K562 (cell line): ENCODE data around the gene SCN7A. TPM values are rescaled to one million over a fixed set of nuclear protein-coding genes. Genes with fewer than 3 reads are reported as not detected.
A peak's percentile ranks its signal among the peaks of the same experiment; 100 is the strongest.

Experiments
- ATAC-seq: fragments of 200-7000 bp; cut with Tn5 transposase; 3 replicates; pipeline ENCODE4 v1.9.1; 2020; ENCODE audit warnings: moderate library complexity
- BruUV-seq: library from RNA; stranded (reverse); fragments of 400-500 nt; replicated peaks from 2 replicates; lab custom pipeline; 2021; lab: Mats Ljungman, UMichigan
- CTCF ChIA-PET: fragments of 300-600 bp; formaldehyde crosslinking; extraction: SDS; loops from one replicate; lab custom pipeline; 2021; ENCODE audit warnings: low intra/inter-chr PET ratio; lab: Yijun Ruan, JAX
- POLR2A ChIA-PET: fragments of 300-600, 350-650 bp; sonication (Branson Sonifier 250); formaldehyde crosslinking; extraction: SDS; loops from one replicate; lab custom pipeline; 2021; ENCODE audit warnings: antibody characterized with exemption, inconsistent platforms; lab: Yijun Ruan, JAX
- DNase-seq, 4 experiments: peaks; one replicate each; pipeline versions ENCODE4 v3.0.0 to v3.0.0-alpha.2; 2011 to 2018; ENCODE audit warnings: low spot score in 3 of 4, mixed read lengths in 3 of 4; ENCODE audit errors: extremely low read depth in 1 of 4
- FAIRE-seq: peaks from 2 replicates; lab custom pipeline; 2011; peaks lifted over from hg19 to GRCh38; lab: Jason Lieb, UNC
- H2AFZ ChIP-seq: 2 replicates; pipeline ENCODE4 v1.6.0; 2011; ENCODE audit warnings: low read depth, low read length, control low read depth, inconsistent platforms
- H3K27ac ChIP-seq: fragments of 200-600 bp; 3 replicates; pipeline ENCODE4 v1.8.0; 2011; ENCODE audit warnings: low read depth, mild to moderate bottlenecking, control low read depth, inconsistent platforms, low read length, moderate library complexity, mixed read lengths; ENCODE audit errors: extremely low read depth
- H3K27me3 ChIP-seq, 2 experiments: fragments of 300-600 bp in 1 of 2; 2 replicates in 1 of 2; 3 replicates in 1 of 2; pipeline versions ENCODE4 v1.6.0 to v1.8.0; 2011; ENCODE audit warnings: inconsistent platforms in 2 of 2, low read length in 2 of 2, mild to moderate bottlenecking in 1 of 2, mixed read lengths in 1 of 2, moderate library complexity in 1 of 2; ENCODE audit not compliant: control insufficient read depth in 2 of 2, insufficient read depth in 2 of 2
- H3K36me3 ChIP-seq: fragments of 300-600 bp; 3 replicates; pipeline ENCODE4 v1.8.0; 2011; ENCODE audit warnings: mild to moderate bottlenecking, low read length, inconsistent platforms; ENCODE audit not compliant: control insufficient read depth, insufficient read depth
- H3K4me1 ChIP-seq, 2 experiments: fragments of 200-600 bp in 1 of 2; replicated peaks in 1 of 2; 2 replicates in 1 of 2; 3 replicates in 1 of 2; pipeline versions ENCODE4 v1.5.1 to v1.8.0; 2011; ENCODE audit warnings: inconsistent platforms in 2 of 2, low read length in 2 of 2, mild to moderate bottlenecking in 1 of 2, mixed read lengths in 1 of 2, moderate library complexity in 1 of 2; ENCODE audit not compliant: control insufficient read depth in 2 of 2, insufficient read depth in 2 of 2
- H3K4me2 ChIP-seq: 2 replicates; pipeline ENCODE4 v1.6.1; 2011; ENCODE audit warnings: low read length, control low read depth, inconsistent platforms, mixed read lengths; ENCODE audit not compliant: insufficient read depth
- H3K4me3 ChIP-seq: fragments of 200-600 bp; sonication (generic), shearing (Covaris generic); 2 replicates; pipeline ENCODE4 v1.5.1; 2016; ENCODE audit warnings: control low read depth, inconsistent platforms
- H3K79me2 ChIP-seq: fragments of 200-600 bp; 3 replicates; pipeline ENCODE4 v1.8.0; 2011; ENCODE audit warnings: low read length, inconsistent platforms; ENCODE audit not compliant: control insufficient read depth, insufficient read depth
- H3K9ac ChIP-seq, 2 experiments: 2 replicates each; pipeline versions ENCODE4 v1.6.0 to v1.6.1; 2011; ENCODE audit warnings: low read depth in 2 of 2, low read length in 2 of 2, control low read depth in 1 of 2, inconsistent platforms in 1 of 2, mild to moderate bottlenecking in 1 of 2, mixed read lengths in 1 of 2; ENCODE audit not compliant: insufficient read depth in 1 of 2
- H3K9me1 ChIP-seq: one replicate; pipeline ENCODE4 v1.6.0; 2011; ENCODE audit warnings: inconsistent platforms, mild to moderate bottlenecking, low read length, moderate library complexity; ENCODE audit not compliant: control insufficient read depth, insufficient read depth
- H3K9me3 ChIP-seq: replicated peaks from 2 replicates; pipeline ENCODE4 v1.5.1; 2011; ENCODE audit warnings: low read depth, low read length, inconsistent platforms; ENCODE audit not compliant: control insufficient read depth, insufficient read depth
- H4K20me1 ChIP-seq: replicated peaks from 2 replicates; pipeline ENCODE4 v1.6.1; 2011; ENCODE audit warnings: low read length, inconsistent platforms, mixed read lengths; ENCODE audit not compliant: control insufficient read depth, insufficient read depth
- C11orf30 ChIP-seq: fragments of 450-650 bp; IDR thresholded peaks from 2 replicates; pipeline ENCODE4 v1.6.1; 2016; ENCODE audit warnings: low read depth, mild to moderate bottlenecking
- EP300 ChIP-seq: IDR thresholded peaks from 2 replicates; pipeline ENCODE4 v1.6.1; 2012; ENCODE audit warnings: low read length, improper control_type of control experiment
- IRF9 ChIP-seq: fragments of 450-650 bp; IDR thresholded peaks from 2 replicates; pipeline ENCODE4 v1.6.1; 2016; ENCODE audit warnings: missing biosample characterization, missing genetic modification characterization
- MAZ ChIP-seq, 2 experiments: fragments of 450-650 bp in 1 of 2; sonication (generic) in 1 of 2; formaldehyde crosslinking; IDR thresholded peaks in 1 of 2; conservative IDR thresholded peaks in 1 of 2; 2 replicates each; pipeline versions ENCODE4 v1.4.0 to v1.5.0; 2020; ENCODE audit warnings: mild to moderate bottlenecking in 1 of 2, missing genetic modification reagents in 1 of 2
- MTA3 ChIP-seq: fragments of 450-650 bp; formaldehyde crosslinking; IDR thresholded peaks from 2 replicates; pipeline ENCODE4 v1.6.1; 2017; ENCODE audit warnings: mild to moderate bottlenecking, borderline replicate concordance
- NFE2 ChIP-seq: IDR thresholded peaks from 2 replicates; pipeline ENCODE4 v1.6.1; 2014; ENCODE audit warnings: antibody characterized with exemption, low read depth
- ZNF121 ChIP-seq: sonication (generic); formaldehyde crosslinking; conservative IDR thresholded peaks from 2 replicates; pipeline ENCODE4 v1.8.0; 2022; ENCODE audit warnings: missing genetic modification reagents
- ZNF316 ChIP-seq: fragments of 450-650 bp; IDR thresholded peaks from 2 replicates; pipeline ENCODE4 v1.6.1; 2016
- WGBS: fragments of 100-300 bp; shearing (Covaris generic); methylation state at CpG from one replicate; pipeline ENCODE4 v1.1.6; 2016; ENCODE audit warnings: low coverage, mixed read lengths; ENCODE audit not compliant: insufficient coverage; ENCODE audit errors: missing lambda C conversion rate; 5-methylcytosine and 5-hydroxymethylcytosine counted together
- in situ Hi-C: fragments of 300-500 bp; cut with MboI; formaldehyde crosslinking; loops from 4 replicates; pipeline ENCODE4 v1.15.0; 2018; ENCODE audit warnings: inconsistent platforms, mixed read lengths
- intact Hi-C: fragments of 100-400 bp; cut with micrococcal nuclease; formaldehyde crosslinking; loops from 2 replicates; pipeline ENCODE4 v1.14.2; 2022
- polyA plus RNA-seq, 8 experiments: library from polyadenylated mRNA; depleted of rRNA in 4 of 8; stranded (reverse) in 5 of 8; unstranded in 3 of 8; fragments of >200 nt; fragmentation: Nextera tagmentation in 2 of 8; fragmentation: Illumina TruSeq in 1 of 8; extraction: Ambion mirVana in 2 of 8; extraction: Trizol in 1 of 8; gene quantifications; 2 replicates each; pipeline versions ENCODE4 v1.2.1 to v1.2.3, GENCODE V29; 2011 to 2014; ENCODE audit warnings: inconsistent platforms in 1 of 8, missing spikeins in 1 of 8
- total RNA-seq, 7 experiments: library from RNA; depleted of rRNA in 6 of 7; stranded (reverse); fragments of >200 nt in 6 of 7; fragmentation: Illumina TruSeq in 2 of 7; extraction: Trizol in 2 of 7; gene quantifications; 2 replicates each; pipeline versions ENCODE4 v1.2.1 to v1.2.3, GENCODE V29; 2011 to 2021; ENCODE audit warnings: low replicate concordance in 1 of 7
- TF ChIP-seq, protein P1 (sequence below): fragments of 250-450 bp; sonication (Bioruptor Pico); IDR thresholded peaks from 2 replicates; pipeline ENCODE4 v1.5.0; 2022; ENCODE audit warnings: mild to moderate bottlenecking
- TF ChIP-seq, protein P2 (sequence below): fragments of 250-450 bp; sonication (Bioruptor Pico); IDR thresholded peaks from 2 replicates; pipeline ENCODE4 v1.4.0; 2020

Gene SCN7A
- total and polyA plus RNA-seq, 9 of the 15 experiments (the other 6 are each of a cell fraction or from before 2014, with no cell fraction given): under 0.01 to 0.05 (median 0.03) TPM; not detected in 3

DNA sequence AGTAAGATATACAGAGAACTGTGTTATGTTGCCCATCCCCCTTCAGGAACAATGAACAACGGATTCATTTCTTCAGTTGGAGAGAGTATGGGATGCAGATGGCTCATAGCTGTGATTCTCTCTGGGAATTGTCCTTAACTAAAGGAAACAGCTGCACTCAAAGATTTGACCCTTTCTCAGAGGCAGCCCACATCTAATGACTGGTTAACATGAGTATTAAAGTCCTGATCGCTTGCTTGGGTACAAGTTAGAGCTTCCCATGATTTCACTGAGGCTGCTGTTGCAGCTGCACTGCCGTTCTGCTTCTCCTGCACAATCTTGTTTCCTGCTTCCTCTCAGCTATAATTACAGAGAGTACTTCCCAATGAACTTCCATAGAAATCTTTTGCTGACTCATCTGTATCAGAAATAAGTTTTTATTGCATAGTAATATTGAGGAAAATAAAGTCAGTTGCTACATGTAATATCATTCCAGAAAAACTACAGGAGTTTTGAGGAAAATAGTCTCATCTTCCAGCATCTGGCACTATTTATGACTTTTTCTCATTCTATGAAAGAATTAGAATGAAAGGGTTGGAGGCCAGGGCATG is 105.5 kb downstream of the SCN7A start (continued):
- no peak for TF ChIP-seq IRF9
- 0 out of 2 replicates have a peak, but pooled peaks have one; percentile 29 for TF ChIP-seq MTA3
- no peak for TF ChIP-seq ZNF121
- no peak for TF ChIP-seq EP300
- TF ChIP-seq NFE2: 0 out of 2 replicates have a peak, but pooled peaks have one; percentile 22
- TF ChIP-seq, protein P1, sequence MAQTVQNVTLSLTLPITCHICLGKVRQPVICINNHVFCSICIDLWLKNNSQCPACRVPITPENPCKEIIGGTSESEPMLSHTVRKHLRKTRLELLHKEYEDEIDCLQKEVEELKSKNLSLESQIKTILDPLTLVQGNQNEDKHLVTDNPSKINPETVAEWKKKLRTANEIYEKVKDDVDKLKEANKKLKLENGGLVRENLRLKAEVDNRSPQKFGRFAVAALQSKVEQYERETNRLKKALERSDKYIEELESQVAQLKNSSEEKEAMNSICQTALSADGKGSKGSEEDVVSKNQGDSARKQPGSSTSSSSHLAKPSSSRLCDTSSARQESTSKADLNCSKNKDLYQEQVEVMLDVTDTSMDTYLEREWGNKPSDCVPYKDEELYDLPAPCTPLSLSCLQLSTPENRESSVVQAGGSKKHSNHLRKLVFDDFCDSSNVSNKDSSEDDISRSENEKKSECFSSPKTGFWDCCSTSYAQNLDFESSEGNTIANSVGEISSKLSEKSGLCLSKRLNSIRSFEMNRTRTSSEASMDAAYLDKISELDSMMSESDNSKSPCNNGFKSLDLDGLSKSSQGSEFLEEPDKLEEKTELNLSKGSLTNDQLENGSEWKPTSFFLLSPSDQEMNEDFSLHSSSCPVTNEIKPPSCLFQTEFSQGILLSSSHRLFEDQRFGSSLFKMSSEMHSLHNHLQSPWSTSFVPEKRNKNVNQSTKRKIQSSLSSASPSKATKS (CRISPR knock-in tag): no peak
- no peak for TF ChIP-seq MAZ (CRISPR knock-in tag; conservative IDR thresholded peaks at IDR 0.05 in 1 of 2, IDR thresholded peaks at IDR 0.05 in 1 of 2)

- WGBS: 94% methylated on average over 1 of the region's 1 CpG
- no peaks in the 10 kb centered on the region for H3K79me2 ChIP-seq
- no peak overlapping the region for H3K9ac ChIP-seq
- peak; percentile 51 for TF ChIP-seq C11orf30
- TF ChIP-seq ZNF316: peak; percentile 81
- TF ChIP-seq, protein P2, sequence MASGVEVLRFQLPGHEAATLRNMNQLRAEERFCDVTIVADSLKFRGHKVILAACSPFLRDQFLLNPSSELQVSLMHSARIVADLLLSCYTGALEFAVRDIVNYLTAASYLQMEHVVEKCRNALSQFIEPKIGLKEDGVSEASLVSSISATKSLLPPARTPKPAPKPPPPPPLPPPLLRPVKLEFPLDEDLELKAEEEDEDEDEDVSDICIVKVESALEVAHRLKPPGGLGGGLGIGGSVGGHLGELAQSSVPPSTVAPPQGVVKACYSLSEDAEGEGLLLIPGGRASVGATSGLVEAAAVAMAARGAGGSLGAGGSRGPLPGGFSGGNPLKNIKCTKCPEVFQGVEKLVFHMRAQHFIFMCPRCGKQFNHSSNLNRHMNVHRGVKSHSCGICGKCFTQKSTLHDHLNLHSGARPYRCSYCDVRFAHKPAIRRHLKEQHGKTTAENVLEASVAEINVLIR: no peak
- FAIRE-seq (no peak), ATAC-seq (no peak), DNase-seq (no peak)
- H2AFZ ChIP-seq: peak overlapping the region; percentile 46; the same call in 1 of the 2 replicates
- no TSS peak for BruUV-seq
- no peaks in the 10 kb centered on the region for H3K9me1 ChIP-seq
- H3K9me3 ChIP-seq: no peaks in the 10 kb centered on the region
- H3K4me3 ChIP-seq: no peak overlapping the region
- H3K27me3 ChIP-seq: no peaks in the 10 kb centered on the region
- ChIA-PET CTCF (interaction anchor here (0.7 kb wide), 1 partner anchor 206 kb away, joined by 3 read pairs; no protein-coding TSS in a partner anchor), POLR2A (interaction anchor here (1.1 kb wide), 1 partner anchor 8 kb away, joined by 3 read pairs; no protein-coding TSS in a partner anchor)
- peaks cover 0 to 8% of the 10 kb centered on the region in 2 experiments; a peak in 2 of 5 replicates for H3K4me1 ChIP-seq
- in situ Hi-C loops: no loop called here
- intact Hi-C loops: no loop called here
- no peaks in the 10 kb centered on the region for H3K36me3 ChIP-seq
- no peak overlapping the region for H3K27ac ChIP-seq
- H4K20me1 ChIP-seq: no peaks in the 10 kb centered on the region
- no peak overlapping the region for H3K4me2 ChIP-seq
These were observed 108.7 kb downstream of the SCN7A start for GRCh38 chr2:166385313-166385712.
